Medulla oblongata (tissue), 1 donor: ENCODE results near the gene LAPTM5.

ENCODE experiments used
- DNase-seq: peaks from one replicate; pipeline ENCODE4 v3.0.0-alpha.2; 2015; ENCODE audit errors: extremely low spot score

LAPTM5 gene

GRCh38 chr1:30744060-30744756, 13.4 kb downstream of the LAPTM5 start:
- no peak for DNase-seq

GRCh38 chr1:30743584-30744059, 14.0 kb downstream of the LAPTM5 start:
- DNase-seq = no peak

GRCh38 chr1:30742963-30743559, 14.5 kb downstream of the LAPTM5 start:
- DNase-seq = no peak

GRCh38 chr1:30742300-30742962, 15.1 kb downstream of the LAPTM5 start:
- DNase-seq = no peak

GRCh38 chr1:30741239-30741894, 16.2 kb downstream of the LAPTM5 start:
- no peak for DNase-seq

GRCh38 chr1:30740251-30741238, 17.0 kb downstream of the LAPTM5 start:
- DNase-seq = no peak

- DNase-seq = no peak
Measured at GRCh38 chr1:30739601-30740000, 18.0 kb downstream of the LAPTM5 start.

GRCh38 chr1:30738715-30739559, 18.6 kb downstream of the LAPTM5 start:
- no peak for DNase-seq

GRCh38 chr1:30738040-30738714, 19.4 kb downstream of the LAPTM5 start:
- no peak for DNase-seq

GRCh38 chr1:30737357-30738039, 20.1 kb downstream of the LAPTM5 start:
- no peak for DNase-seq

- no peak for DNase-seq
Measured at GRCh38 chr1:30735668-30736498, 21.7 kb downstream of the LAPTM5 start.

- DNase-seq = no peak
Measured at GRCh38 chr1:30735124-30735523, 22.4 kb downstream of the LAPTM5 start.

GRCh38 chr1:30734580-30734979, 23.0 kb downstream of the LAPTM5 start:
- DNase-seq = no peak

GRCh38 chr1:30734106-30734505, 23.5 kb downstream of the LAPTM5 start:
- DNase-seq = no peak

- DNase-seq = no peak
Measured at GRCh38 chr1:30733493-30733892, 24.1 kb downstream of the LAPTM5 start.

- peak; percentile 63 for DNase-seq
Measured at GRCh38 chr1:30732277-30732996, 25.1 kb downstream of the LAPTM5 start.

GRCh38 chr1:30731806-30732276, 25.7 kb downstream of the LAPTM5 start:
- no peak for DNase-seq
